A549 (cell line): ENCODE data around the gene SELP. TPM values are rescaled to one million over a fixed set of nuclear protein-coding genes. Genes with fewer than 3 reads are reported as not detected.

Experiments used
- ATAC-seq, 2 experiments: fragments of 200-7000 bp in 1 of 2; fragments of >200 bp in 1 of 2; cut with Nextera tagmentation in 1 of 2; cut with Tn5 transposase in 1 of 2; 3 replicates each; pipeline versions ENCODE4 v1.8.0 to v1.9.1; 2018 to 2020; ENCODE audit warnings: mild to moderate bottlenecking in 1 of 2, moderate library complexity in 1 of 2
- CTCF ChIA-PET: fragments of 300-600 bp; sonication (Branson Sonifier 250); formaldehyde crosslinking; extraction: SDS; loops from one replicate; lab custom pipeline; 2021; ENCODE audit warnings: antibody characterized with exemption, inconsistent platforms; lab: Yijun Ruan, JAX
- POLR2A ChIA-PET: fragments of 350-600 bp; formaldehyde crosslinking; extraction: SDS; loops from one replicate; lab custom pipeline; 2021; ENCODE audit warnings: antibody characterized with exemption, inconsistent platforms; lab: Yijun Ruan, JAX
- DNase-seq, 2 experiments: peaks; one replicate each; pipeline versions ENCODE4 v3.0.0 to v3.0.0-alpha.2; 2011 to 2016; ENCODE audit warnings: low read depth in 1 of 2, low spot score in 1 of 2
- FAIRE-seq: peaks from 2 replicates; lab custom pipeline; 2011; peaks lifted over from hg19 to GRCh38; lab: Jason Lieb, UNC
- H3K27ac ChIP-seq, 2 experiments: fragments of >200 bp; sonication (Bioruptor Twin); formaldehyde crosslinking; 3 replicates each; pipeline ENCODE4 v1.5.1; 2016 to 2017
- H3K4me1 ChIP-seq: fragments of >200 bp; sonication (Bioruptor Twin); formaldehyde crosslinking; 3 replicates; pipeline ENCODE4 v1.6.1; 2016
- H3K4me2 ChIP-seq: fragments of >200 bp; sonication (Bioruptor Twin); formaldehyde crosslinking; 3 replicates; pipeline ENCODE4 v1.6.1; 2016
- H3K4me3 ChIP-seq: fragments of >200 bp; sonication (Bioruptor Twin); formaldehyde crosslinking; 3 replicates; pipeline ENCODE4 v1.5.1; 2016
- H3K9me3 ChIP-seq: fragments of >200 bp; sonication (Bioruptor Twin); formaldehyde crosslinking; 3 replicates; pipeline ENCODE4 v1.6.1; 2016
- ATOH8 ChIP-seq: fragments of 250-450 bp; sonication (Bioruptor Pico); IDR thresholded peaks from 2 replicates; pipeline ENCODE4 v1.5.0; 2020; ENCODE audit warnings: low read depth, mild to moderate bottlenecking, moderate library complexity
- CEBPB ChIP-seq, 2 experiments: fragments of >200 bp in 1 of 2; sonication (Bioruptor Twin) in 1 of 2; formaldehyde crosslinking in 1 of 2; IDR thresholded peaks; 2 replicates each; pipeline ENCODE4 v1.6.1; 2012 to 2016
- CHD2 ChIP-seq: fragments of 150-350 bp; IDR thresholded peaks from 2 replicates; pipeline ENCODE4 v1.6.1; 2014; ENCODE audit warnings: low read length; ENCODE audit not compliant: partially characterized antibody
- CHD4 ChIP-seq: fragments of 200-600 bp; sonication (generic); IDR thresholded peaks from 2 replicates; pipeline ENCODE4 v1.6.1; 2016; ENCODE audit warnings: antibody characterized with exemption, mild to moderate bottlenecking, borderline replicate concordance
- EHMT2 ChIP-seq: fragments of 200-600 bp; sonication (generic); IDR thresholded peaks from 2 replicates; pipeline ENCODE4 v1.6.1; 2016; ENCODE audit warnings: antibody characterized with exemption, low read depth, mild to moderate bottlenecking, moderate library complexity
- EP300 ChIP-seq, 2 experiments: fragments of >200 bp; sonication (Bioruptor Twin); formaldehyde crosslinking; IDR thresholded peaks; 2 replicates in 1 of 2; 3 replicates in 1 of 2; pipeline ENCODE4 v1.6.1; 2016 to 2017
- ESRRA ChIP-seq: fragments of 150-350 bp; IDR thresholded peaks from 2 replicates; pipeline ENCODE4 v1.6.1; 2014; ENCODE audit warnings: mild to moderate bottlenecking, low read length, borderline replicate concordance
- FOSB ChIP-seq: fragments of 250-450 bp; sonication (Bioruptor Pico); IDR thresholded peaks from 2 replicates; pipeline ENCODE4 v1.5.0; 2020; ENCODE audit warnings: mild to moderate bottlenecking, moderate library complexity
- HDAC2 ChIP-seq: fragments of 200-600 bp; sonication (generic); IDR thresholded peaks from 2 replicates; pipeline ENCODE4 v1.6.1; 2016
- HEYL ChIP-seq: fragments of 250-450 bp; sonication (Bioruptor Pico); IDR thresholded peaks from 2 replicates; pipeline ENCODE4 v1.8.0; 2021; ENCODE audit warnings: mild to moderate bottlenecking, moderate library complexity
- HOXA7 ChIP-seq: fragments of 250-450 bp; sonication (Bioruptor Pico); IDR thresholded peaks from 2 replicates; pipeline ENCODE4 v1.5.0; 2020; ENCODE audit warnings: mild to moderate bottlenecking, moderate library complexity
- HOXB5 ChIP-seq: fragments of 250-450 bp; sonication (Bioruptor Pico); IDR thresholded peaks from 2 replicates; pipeline ENCODE4 v1.5.0; 2020; ENCODE audit warnings: mild to moderate bottlenecking, moderate library complexity
- JUN ChIP-seq, 2 experiments: fragments of >200 bp; sonication (Bioruptor Twin); formaldehyde crosslinking; IDR thresholded peaks; 2 replicates in 1 of 2; 3 replicates in 1 of 2; pipeline ENCODE4 v1.6.1; 2016 to 2017
- KDM5A ChIP-seq: fragments of 200-600 bp; sonication (generic); IDR thresholded peaks from 2 replicates; pipeline ENCODE4 v1.6.1; 2016; ENCODE audit warnings: antibody characterized with exemption, mild to moderate bottlenecking
- MAFK ChIP-seq: fragments of 450-650 bp; IDR thresholded peaks from 2 replicates; pipeline ENCODE4 v1.6.1; 2014; ENCODE audit not compliant: partially characterized antibody
- MYC ChIP-seq: IDR thresholded peaks from 2 replicates; pipeline ENCODE4 v1.6.1; 2012; ENCODE audit warnings: mild to moderate bottlenecking, inconsistent platforms, low read length, improper control_type of control experiment, borderline replicate concordance
- NPAS2 ChIP-seq: fragments of 250-450 bp; sonication (Bioruptor Pico); IDR thresholded peaks from 2 replicates; pipeline ENCODE4 v1.8.0; 2022; ENCODE audit warnings: mild to moderate bottlenecking, moderate library complexity, borderline replicate concordance
- PBX3 ChIP-seq: IDR thresholded peaks from 2 replicates; pipeline ENCODE4 v1.6.1; 2012
- RARB ChIP-seq: fragments of 250-450 bp; sonication (Bioruptor Pico); IDR thresholded peaks from 2 replicates; pipeline ENCODE4 v1.8.0; 2021; ENCODE audit warnings: mild to moderate bottlenecking, moderate library complexity
- RCOR1 ChIP-seq: fragments of 150-350 bp; IDR thresholded peaks from 2 replicates; pipeline ENCODE4 v1.6.1; 2014; ENCODE audit warnings: antibody characterized with exemption, low read length, low read depth
- REST ChIP-seq: fragments of 200-600 bp; sonication (generic); IDR thresholded peaks from 2 replicates; pipeline ENCODE4 v1.6.1; 2016; ENCODE audit warnings: antibody characterized with exemption, mild to moderate bottlenecking, moderate library complexity
- RFX5 ChIP-seq: fragments of 450-650 bp; IDR thresholded peaks from 2 replicates; pipeline ENCODE4 v1.7.1; 2014; ENCODE audit warnings: antibody characterized with exemption, mild to moderate bottlenecking, moderate library complexity
- SREBF2 ChIP-seq: fragments of 450-650 bp; IDR thresholded peaks from 2 replicates; pipeline ENCODE4 v1.6.1; 2014; ENCODE audit warnings: mild to moderate bottlenecking, moderate library complexity
- TFCP2L1 ChIP-seq: fragments of 250-450 bp; sonication (Bioruptor Pico); IDR thresholded peaks from 2 replicates; pipeline ENCODE4 v1.5.0; 2021; ENCODE audit warnings: mild to moderate bottlenecking
- ZC3H11A ChIP-seq: fragments of 450-650 bp; IDR thresholded peaks from 2 replicates; pipeline ENCODE4 v1.6.1; 2014; ENCODE audit warnings: antibody characterized with exemption, mild to moderate bottlenecking
- ZNF302 ChIP-seq: fragments of 250-450 bp; sonication (Bioruptor Pico); IDR thresholded peaks from 2 replicates; pipeline ENCODE4 v1.9.0; 2021; ENCODE audit warnings: inconsistent platforms, mild to moderate bottlenecking, moderate library complexity
- ZSCAN20 ChIP-seq: fragments of 250-450 bp; sonication (Bioruptor Pico); IDR thresholded peaks from 2 replicates; pipeline ENCODE4 v1.8.0; 2022; ENCODE audit warnings: mild to moderate bottlenecking, moderate library complexity
- WGBS: methylation state at CpG from one replicate; pipeline ENCODE4 v1.1.6; 2017; ENCODE audit errors: missing lambda C conversion rate; 5-methylcytosine and 5-hydroxymethylcytosine counted together
- polyA plus RNA-seq, 4 experiments: library from polyadenylated mRNA; depleted of rRNA in 3 of 4; stranded (reverse); fragments of >200 nt; fragmentation: RNase III in 1 of 4; extraction: RNeasy Plus Mini Kit Qiagen cat#74134 plus additional on column Dnase treatment in 1 of 4; gene quantifications; 2 replicates in 3 of 4; 3 replicates in 1 of 4; pipeline ENCODE4 v1.2.3, GENCODE V29; 2011 to 2017

Gene SELP
- polyA plus RNA-seq, 2 of the 4 experiments (the other 2 are of a cell fraction), result not detected

- CTCF ChIA-PET, result no interaction called here
- FAIRE-seq (no peak), ATAC-seq (no peak), DNase-seq (no peak)
- Histone ChIP-seq H3K4me1 (no peaks in the 10 kb centered on the region), H3K9me3 (no peaks in the 10 kb centered on the region), H3K4me3 (no peak overlapping the region), H3K27ac (no peak overlapping the region), H3K4me2 (no peak overlapping the region)
- POLR2A ChIA-PET, result no interaction called here
- 28% methylated on average over 2 of the region's 2 CpGs for WGBS
- TF ChIP-seq PBX3 (no peak), KDM5A (no peak), RFX5 (no peak), ZC3H11A (no peak), CHD4 (no peak), ZNF302 (CRISPR knock-in tag) (no peak), RCOR1 (no peak), TFCP2L1 (CRISPR knock-in tag) (no peak)
- TF ChIP-seq, all 56 proteins: peak for 0
Measured at GRCh38 chr1:169651035-169651434, 21.1 kb upstream of the SELP start.

- ChIA-PET CTCF (no interaction called here), POLR2A (no interaction called here)
- TF ChIP-seq SREBF2 (no peak), TFCP2L1 (CRISPR knock-in tag) (no peak), RCOR1 (no peak), ZSCAN20 (CRISPR knock-in tag) (no peak), KDM5A (no peak), EP300 (IDR thresholded peaks at IDR 0.05) (no peak), ESRRA (no peak), REST (no peak), CHD2 (no peak)
- H3K9me3 ChIP-seq, result no peaks in the 10 kb centered on the region
- FAIRE-seq (no peak), ATAC-seq (no peak), DNase-seq (no peak)
- 20% methylated on average over 4 of the region's 4 CpGs for WGBS
- H3K4me1 ChIP-seq, result no peaks in the 10 kb centered on the region
- no peak overlapping the region for H3K27ac ChIP-seq
- H3K4me2 ChIP-seq, result no peak overlapping the region
- H3K4me3 ChIP-seq, result no peak overlapping the region
Measured at GRCh38 chr1:169650551-169650950, 20.6 kb upstream of the SELP start.

- ATAC-seq (no peak), FAIRE-seq (no peak), DNase-seq (no peak)
- CTCF ChIA-PET, result no interaction called here
- Histone ChIP-seq H3K27ac (no peak overlapping the region), H3K4me2 (no peak overlapping the region), H3K4me1 (no peaks in the 10 kb centered on the region), H3K4me3 (no peak overlapping the region), H3K9me3 (no peaks in the 10 kb centered on the region)
- TF ChIP-seq RARB (no peak), NPAS2 (CRISPR knock-in tag) (no peak), RFX5 (no peak), FOSB (CRISPR knock-in tag) (no peak), ATOH8 (CRISPR knock-in tag) (no peak), EHMT2 (no peak), MAFK (no peak), JUN (IDR thresholded peaks at IDR 0.05) (no peak), CEBPB (IDR thresholded peaks at IDR 0.05) (no peak), MYC (no peak), HOXB5 (CRISPR knock-in tag) (no peak), SREBF2 (no peak), RCOR1 (no peak), HEYL (no peak), ZC3H11A (no peak), HOXA7 (CRISPR knock-in tag) (no peak), HDAC2 (no peak)
- 0% methylated on average over 1 of the region's 1 CpG for WGBS
- POLR2A ChIA-PET, result no interaction called here
Measured at GRCh38 chr1:169648709-169649108, 18.8 kb upstream of the SELP start.
